NCI-H2227 treated with DMSO at 0.1 percent for 48 hours (cell line): Measurements from ENCODE around the gene DRICH1.
"Not testable (repeated sequence)": the region's sequence is repeated elsewhere in the genome, so short reads cannot be mapped to it uniquely, and the experiment has no call there.

Experiments
- DNase-seq: peaks from one replicate; lab custom pipeline; 2025; lab: John Stamatoyannopoulos, UW

The DRICH1 gene

DNA sequence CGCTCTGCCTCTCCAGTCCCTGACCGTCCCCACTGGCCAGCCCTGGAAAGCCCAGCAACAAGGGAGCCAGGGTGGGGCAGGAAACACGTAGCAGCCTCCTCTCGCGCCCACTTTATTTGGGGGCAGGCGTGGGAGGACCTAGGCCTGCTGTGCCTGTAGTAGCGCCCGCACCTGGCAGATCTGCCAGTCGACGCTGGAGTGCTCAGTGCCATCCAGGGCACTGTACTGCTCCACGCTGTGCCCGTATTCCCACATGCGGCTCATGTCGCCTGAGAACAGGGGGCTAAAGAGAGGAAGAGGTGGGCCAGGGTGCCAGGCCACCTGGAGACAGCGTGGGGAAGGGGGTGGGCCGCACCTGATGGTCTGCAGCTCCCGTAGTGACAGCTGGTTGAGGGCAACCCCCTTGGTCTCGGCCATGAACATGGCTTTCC lies 17.0 kb upstream of the DRICH1 start:
- DNase-seq, result no peak

DNA sequence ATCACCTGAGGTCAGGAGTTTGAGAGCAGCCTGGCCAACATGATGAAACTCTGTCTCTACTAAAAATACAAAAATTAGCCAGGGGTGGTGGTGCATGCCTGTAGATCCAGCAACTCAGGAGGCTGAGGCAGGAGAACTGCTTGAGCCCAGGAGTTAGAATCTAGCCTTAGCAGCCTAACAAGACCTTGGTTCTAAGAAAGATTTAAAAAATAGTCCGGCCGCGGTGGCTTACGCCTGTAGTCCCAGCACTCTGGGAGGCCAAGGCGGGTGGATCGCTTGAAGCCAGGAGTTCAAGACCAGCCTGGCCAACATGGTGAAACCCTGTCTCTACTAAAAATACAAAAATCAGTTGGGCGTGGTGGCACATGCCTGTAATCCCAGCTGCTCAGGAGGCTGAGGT lies 14.4 kb upstream of the DRICH1 start:
- DNase-seq, result not testable (repeated sequence)

DNA sequence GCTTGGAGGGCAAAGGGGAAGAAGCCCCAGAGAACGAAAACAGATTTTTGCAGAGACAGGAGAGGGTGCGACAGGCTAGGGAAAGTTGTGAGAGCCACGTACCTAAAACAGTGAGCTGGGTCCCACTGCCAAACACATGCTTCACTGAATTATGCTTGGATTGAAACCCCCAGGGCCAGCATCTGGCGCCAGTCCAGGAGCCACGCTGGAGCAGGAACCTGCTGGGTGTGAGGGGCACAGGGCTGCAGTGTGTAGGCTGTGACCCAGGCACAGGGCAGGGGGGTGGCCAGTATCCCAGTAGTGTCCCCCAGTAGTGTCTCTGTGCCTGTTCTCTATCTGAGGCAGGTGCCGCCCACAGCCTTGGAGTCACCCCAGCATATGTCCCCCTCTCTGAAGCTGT lies 8.1 kb upstream of the DRICH1 start:
- DNase-seq, result not testable (repeated sequence)

DNA sequence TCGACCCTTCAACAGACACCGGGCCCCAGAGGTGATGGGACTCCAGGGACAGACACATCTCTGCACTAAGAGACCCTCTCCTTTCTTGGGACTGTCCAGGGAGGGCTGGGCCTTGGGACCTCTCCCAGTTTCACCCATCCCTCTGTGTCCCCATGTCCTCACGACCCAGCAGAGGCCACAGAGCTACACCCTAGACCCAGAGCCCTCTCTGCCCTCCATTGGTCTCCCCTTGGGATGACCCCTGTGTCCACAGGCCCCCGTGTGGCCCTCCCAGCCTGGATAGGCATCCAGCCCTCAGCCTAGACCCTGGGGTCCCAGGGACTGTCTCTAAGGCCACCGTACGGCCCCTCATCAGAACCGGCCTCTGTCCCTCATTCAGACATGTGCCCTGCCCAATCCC lies 7.5 kb upstream of the DRICH1 start:
- no peak for DNase-seq

DNA sequence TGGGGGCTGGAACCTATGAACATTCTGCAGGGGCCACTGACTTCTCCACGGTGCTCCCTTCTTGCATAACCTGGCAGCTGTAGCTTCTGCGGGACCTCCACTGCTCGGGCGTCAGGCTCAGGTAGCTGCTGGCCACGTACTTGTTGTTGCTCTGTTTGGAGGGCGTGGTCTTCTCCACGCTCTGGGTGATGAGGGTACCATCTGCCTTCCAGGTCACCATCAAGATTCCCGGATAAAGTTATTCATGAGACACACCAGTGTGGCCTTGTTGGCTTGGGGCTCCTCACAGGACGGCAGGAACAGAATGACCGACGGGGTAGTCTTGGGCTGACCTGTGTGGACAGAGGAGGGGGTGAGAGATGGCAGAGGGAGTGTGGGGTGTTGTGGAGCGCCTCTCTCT lies 6.5 kb upstream of the DRICH1 start:
- DNase-seq, result no peak

DNA sequence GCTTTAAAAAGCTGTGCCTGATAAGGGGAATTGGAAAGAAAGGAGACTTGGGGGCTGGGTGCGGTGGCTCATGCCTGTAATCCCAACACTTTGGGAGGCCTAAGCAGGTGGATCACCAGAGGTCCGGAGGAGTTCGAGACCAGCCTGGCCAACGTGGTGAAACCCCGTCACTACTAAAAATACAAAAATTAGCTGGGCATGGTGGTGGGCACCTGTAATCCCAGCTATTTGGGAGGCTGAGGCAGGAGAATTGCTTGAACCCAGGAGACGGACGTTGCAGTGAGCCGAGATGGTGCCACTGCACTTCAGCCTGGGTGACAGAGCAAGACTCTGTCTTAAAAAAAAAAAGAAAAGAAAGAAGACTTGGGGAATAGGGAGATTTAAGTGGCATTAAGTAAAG lies 3.2 kb upstream of the DRICH1 start:
- DNase-seq, result not testable (repeated sequence)

DNA sequence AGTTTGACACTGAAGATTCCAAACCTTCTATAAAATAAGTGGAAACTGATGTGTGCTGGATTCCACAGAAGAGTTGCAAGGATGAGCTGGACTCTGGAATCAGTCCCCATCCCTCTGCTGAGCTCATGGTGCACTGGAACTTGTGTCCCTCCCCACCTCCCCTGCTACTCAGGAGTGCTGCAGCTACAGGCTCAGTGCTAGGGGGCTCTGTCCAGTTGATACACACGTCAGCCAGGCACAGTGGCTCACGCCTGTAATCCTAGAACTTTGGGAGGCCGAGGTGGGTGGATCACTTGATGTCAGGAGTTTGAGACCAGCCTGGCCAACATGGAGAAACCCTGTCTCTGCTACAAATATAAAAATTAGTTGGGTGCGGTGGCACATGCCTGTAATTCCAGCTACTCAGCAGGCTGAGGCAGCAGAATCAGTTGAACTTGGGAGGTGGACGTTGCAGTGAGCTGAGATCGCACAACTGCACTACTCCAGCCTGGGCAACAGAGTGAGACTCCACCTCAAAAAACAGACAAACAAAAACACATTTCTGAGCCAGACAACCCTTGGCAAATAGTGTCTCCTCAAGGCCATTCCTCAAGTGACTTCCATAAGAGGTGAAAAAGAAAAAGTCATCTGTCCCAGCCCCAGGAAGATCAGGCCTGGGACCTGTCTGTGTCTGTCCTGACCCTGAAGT lies 3.9 kb downstream of the DRICH1 start:
- DNase-seq, result not testable (repeated sequence)

DNA sequence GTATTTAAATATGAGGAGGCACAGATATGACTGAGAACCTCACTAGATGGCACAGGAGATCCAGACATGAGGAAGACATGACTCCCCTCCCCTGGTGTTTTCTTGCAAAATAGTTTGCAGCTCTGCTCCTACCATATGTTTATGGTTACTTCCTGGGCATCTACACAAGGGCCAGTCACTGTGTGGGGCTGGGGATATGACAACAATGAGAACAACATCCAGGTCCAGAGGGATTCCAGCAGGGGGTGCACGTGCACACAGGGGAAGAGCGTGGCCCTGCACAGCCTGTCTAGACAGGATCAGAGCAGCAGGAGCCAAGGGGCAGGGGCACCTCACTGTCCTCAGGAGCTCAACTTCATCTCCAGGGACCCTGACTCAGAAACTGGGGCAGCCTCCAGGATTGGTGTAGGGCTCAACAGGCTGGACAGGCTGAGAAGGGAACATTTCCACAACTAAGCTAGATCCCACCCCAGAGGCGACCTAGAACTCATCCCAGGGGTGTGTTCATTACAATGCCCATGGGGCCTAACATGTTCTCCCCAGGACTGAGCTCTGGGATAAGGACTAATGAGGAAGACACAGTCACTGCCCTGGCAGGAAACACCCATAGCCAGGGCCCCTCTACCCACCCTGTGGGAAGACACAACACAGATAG lies 4.6 kb downstream of the DRICH1 start:
- not testable (repeated sequence) for DNase-seq

DNA sequence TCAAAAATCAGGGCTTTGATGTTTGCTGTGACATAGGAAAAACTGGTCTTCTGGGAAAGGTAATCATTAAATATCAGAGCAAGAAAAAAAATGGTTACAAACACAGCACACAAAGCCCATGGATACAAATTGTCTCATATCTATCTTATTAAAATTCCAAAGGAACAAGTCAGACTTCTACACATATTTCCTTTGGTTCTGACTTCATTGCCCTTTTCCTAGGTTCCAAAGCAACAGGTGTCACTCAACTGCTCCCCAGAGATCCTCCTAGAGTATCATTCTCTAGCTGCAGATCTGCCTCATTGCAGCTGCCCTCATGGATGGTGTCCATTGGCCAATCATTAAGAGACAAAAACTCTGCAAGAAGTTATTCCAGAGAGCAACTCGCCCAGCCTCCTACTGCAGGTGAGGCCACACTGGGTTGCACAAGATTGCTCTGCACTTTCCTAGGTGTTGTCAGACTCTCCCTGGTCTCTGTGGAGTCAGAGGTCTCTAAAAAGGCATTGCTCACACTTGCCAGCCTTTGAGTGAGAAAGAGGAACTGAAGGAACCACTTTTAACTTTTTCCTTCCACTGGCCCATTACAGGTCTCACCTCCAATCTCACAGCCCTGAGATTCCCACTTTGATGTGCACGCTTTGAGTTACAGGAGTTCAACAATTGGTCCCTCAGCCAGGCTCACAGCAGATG lies 5.7 kb downstream of the DRICH1 start:
- DNase-seq, result no peak

DNA sequence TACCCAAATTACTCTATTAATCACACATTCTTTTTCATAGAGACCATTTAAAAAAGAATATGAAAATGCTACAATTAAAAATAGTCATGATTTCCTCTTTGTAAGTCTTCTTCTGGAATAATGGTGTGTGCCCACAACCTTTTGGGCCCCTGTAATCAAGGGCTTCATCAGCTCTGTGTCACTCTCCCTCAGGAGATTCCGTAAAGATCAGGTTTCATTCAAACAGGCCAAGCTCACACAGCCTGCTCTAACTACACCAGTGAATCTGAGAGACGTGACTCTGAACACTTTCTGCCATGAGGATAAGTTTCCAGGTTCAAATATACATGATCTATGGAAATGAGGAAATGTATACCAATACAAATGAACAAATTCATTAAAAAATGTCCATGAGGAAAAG lies 9.5 kb downstream of the DRICH1 start:
- DNase-seq, result no peak

DNA sequence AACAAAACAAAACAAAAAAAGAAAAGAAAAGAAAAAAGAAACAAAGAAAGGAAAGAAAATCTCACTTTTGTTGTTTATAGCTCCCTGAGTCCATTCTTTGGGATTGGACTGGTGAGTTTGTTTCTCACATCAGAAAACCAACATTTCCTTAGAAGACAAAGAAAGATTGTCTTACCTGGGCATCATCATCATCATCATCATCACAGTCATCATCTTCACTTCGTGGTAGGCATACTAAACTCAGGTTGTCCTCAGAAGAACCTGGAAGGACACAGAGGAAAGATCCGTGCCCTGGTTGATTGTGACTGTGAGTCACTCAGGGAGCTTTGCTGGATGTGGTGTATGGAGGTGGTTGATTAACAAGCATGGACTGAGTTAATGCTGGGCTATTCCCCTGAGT lies 10.2 kb downstream of the DRICH1 start:
- not testable (repeated sequence) for DNase-seq

DNA sequence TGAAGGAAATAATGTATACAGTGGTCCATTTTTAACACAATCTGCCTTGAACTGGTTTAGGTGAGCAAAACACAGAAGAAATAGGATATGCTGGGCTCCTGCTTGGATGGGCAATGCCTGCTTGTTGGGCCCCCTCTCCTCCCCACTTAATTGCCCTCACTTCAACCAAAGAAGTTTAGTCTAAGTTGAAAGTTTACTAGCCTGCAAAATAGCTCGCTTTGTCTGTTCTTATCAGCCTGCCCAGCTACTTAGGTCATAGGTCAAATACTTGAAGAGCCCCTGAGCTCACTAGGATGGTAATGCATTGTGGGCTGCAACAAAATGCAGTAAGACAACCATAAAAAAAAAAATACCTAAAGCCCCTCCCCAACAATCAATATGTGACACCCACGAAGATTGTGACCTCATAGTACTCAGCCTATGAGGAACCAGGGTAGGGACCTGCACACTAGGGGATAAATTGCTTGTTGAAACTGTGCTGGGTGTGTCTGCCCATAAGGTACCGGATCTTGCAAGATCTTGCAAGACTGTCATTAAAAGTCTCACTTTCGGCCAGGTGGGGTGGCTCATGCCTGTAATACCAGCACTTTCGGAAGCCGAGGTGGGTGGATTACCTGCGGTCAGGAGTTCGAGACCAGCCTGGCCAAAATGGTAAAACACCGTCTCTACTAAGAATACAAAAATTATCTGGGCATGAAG lies 10.9 kb downstream of the DRICH1 start:
- no peak for DNase-seq

DNA sequence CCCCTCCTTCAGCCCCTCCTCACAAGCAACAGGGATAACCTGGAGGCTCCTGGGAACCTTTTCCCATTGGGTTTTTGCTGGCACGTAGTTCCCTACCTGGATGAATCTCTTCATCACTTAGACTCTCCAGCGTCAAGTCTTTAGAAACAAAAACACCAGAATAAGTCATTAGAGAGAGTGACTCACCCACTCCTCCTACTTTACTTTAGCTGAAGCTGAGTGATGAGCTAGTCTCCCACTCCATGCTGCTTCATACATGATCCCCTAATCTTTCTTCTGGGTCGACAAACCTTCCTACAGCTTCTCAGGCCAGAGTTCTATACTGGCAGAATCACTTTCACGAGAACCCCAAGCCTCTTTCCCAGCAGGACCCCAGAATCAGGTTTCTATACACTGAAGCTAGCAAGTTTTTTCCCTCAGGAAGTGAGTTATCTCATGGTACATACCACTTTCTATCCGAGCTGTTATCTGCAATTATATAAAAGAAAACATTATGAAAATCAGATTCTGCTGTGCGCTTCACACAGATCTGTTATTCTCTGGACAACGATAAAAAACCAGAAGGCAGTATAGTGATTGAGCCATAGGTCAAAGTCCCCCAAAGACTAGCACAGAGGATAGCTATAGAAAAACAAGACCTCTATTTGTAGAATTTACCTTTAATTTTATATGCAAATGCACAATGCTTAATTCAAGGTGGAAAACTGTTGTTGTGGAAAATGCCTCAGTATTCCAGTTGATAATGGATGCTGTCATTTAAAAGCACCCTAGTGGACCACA lies 18.7 kb downstream of the DRICH1 start:
- no peak for DNase-seq

DNA sequence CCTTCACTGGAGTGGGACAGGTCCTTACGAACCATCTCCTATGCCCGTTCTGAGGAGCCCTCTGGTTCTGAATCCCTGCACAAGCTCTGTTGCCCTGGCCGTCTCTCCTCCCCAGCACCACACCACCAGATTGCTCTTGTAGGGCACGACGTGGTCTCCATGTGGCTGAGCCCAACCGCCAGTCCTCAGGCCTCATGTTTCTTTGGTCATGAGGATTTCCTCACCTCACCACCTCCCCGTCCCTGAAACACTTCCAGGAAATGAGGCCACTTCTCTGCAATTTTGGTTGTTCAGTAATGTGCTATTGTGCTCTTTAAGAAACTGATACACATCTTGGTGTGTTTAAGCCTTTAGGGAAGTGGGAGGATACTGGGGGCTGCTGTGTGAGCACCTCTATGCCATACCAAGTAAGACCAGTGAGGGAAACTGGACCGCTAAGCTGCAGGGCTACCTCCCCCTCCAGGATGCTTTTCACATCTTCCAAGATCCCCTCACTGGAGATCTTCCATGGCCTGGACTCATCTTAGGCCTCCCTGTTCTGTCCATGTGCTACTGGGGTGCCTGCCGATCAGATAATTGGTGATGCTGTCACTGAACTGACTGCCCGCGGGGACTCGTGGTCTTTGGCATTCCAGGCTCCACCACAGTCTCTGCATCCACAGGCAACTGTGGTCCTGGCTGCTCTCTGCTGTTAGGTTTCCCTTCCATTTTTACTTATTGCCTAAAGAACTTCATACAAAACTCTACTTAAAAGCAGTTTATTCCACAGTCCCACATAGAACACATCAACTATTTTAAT lies 21.9 kb downstream of the DRICH1 start:
- DNase-seq, result no peak

DNA sequence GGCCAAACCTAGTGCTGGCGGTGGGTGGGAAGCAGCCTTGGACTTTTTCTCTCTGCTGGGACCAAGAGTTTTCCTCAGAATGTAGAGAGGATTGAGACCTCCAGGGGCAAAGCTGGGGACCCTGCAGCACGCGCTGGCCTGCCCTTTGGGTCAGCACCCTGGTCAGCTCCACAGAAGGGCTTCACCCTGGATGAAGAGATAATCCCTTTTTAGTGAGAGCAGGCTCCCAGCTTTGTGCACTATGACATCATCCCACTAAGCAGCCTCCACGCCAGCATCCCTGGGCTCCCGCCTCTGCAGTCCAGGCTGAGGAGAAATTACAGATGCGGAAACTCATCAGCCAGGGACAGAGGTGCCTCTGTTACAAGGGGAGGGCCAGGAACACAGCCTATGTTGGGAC lies 23.5 kb downstream of the DRICH1 start:
- DNase-seq, result no peak

DNA sequence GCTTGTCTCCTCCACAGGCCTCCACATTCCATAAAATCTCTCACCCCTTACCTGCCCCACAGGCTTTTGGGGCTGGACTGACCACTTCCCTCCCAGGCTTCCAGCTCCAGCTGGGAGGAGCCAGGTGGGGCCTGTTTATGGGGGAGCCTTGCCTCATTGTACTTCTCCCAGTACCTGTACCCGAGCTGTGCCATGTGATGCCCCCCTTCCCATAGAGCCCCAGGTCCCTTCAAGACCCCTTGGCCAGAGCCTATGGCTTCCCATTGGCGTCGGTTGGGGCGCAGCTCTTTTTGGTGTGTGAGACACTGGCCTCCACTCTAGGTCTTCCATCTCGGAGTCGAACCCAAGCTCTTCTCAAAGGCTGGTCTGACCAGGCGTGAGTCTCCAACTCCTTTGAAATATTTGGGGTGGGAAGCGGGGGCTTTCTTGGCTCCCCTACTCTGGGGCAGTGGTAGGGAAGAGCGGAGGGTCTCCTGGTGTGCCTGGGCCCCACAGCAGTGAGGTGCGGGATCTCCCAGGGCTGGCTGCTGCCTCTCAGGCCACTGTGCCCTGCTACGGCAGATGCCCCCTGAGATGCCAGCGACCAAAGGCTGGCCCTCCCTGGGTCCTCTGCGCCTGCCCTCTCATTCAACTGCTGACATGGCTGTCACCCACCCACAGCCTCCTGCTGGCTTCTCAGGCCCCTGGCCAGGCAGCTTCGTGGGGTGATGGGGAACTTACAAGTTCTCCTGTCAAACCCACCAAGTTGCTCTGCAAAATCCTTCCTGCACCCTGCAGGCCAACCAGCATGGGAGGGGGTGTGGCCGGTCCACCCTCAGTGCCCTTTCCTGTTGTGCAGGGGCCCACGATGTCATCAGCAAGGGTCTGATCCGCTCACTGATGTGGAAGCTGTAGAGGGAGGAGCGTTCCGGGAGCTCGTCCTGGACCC lies 25.7 kb downstream of the DRICH1 start:
- DNase-seq, result no peak

DNA sequence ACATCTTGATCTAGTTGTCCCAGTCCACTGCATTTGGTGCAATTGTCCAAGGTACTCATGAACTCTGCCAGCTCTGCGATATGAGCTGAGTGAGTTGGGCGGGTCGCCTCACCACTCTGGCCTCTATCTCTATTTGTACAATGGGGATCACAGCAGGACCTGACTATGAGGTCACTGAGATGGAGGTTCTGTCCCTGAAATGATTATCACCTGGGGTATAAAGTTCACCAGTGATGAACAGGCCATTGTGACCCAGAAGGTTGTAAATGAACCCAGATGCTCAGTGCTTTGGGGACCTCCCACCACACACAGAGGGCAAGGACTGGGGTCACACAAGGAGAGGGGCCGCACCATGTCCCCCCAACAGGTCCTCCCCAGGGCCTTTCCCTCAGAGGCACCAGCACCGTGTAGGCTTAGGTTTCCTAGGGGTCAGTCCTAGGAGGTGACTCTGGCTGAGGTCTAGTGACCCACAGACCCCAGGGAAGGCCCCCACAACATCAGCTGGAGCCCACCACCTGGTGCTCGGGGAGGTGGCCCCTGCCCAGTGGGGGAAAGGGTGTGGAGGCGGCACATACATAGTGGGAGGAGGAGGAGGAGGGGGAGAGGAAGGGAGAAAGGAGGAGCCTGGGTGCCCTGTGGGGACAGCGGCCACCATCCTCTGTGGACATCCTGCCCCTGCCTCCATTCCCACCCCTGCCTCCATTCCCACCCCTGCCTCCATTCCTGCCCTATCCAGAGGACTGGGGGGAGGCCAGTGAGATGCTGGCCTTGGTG lies 27.0 kb downstream of the DRICH1 start:
- DNase-seq, result no peak

DNA sequence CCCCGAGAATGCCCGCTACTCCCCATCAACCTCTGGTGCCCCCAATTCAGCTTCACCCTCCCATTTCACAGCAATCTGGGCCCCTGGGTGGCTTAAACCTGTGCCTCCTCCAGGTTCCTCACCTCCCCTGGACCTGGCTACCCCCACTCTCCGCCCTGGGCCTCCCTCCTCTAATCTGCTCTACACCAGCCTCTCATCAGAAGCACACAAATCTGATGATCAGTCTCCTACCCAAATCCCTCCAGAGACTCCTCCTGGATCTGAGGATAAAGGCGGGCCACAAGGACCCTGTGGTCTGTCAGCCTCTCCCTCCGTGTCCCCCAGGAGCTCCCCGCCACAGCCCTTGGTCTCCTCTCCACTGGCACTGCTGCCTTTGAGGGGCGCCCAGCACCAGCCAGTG lies 28.9 kb downstream of the DRICH1 start:
- DNase-seq, result no peak
